Measurements from ENCODE around the gene PCGF3.

Gene PCGF3

DNA sequence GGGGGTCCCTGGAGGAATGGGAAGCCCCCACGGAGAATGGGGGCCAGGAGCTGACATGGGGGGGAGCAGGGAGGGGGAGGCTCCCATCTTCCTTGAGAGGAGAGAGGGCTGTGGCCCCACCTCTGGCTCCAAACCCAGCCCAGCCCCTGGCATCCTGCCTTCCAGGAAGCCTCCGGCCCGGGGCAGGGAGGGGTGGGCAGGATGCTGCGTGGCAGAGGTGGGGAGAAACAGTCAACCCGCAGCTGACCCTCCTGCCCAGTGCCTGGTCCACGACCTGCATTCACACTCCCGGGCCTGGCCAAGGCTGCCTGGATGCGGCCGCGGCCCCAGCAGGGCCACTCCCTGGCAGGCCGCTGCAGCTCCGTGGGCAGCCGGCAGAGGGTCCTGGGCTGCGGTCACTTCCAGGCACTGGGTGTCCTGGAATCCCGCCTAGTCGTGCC lies 81.2 kb downstream of the PCGF3 start:
- no peak for TF ChIP-seq ISL1 (CRISPR knock-in tag; IDR thresholded peaks at IDR 0.05)
- TF ChIP-seq CSDC2 (CRISPR knock-in tag; IDR thresholded peaks at IDR 0.05): no peak
- no peak for TF ChIP-seq ZNF70 (CRISPR knock-in tag; IDR thresholded peaks at IDR 0.05)
- no peak for TF ChIP-seq ZFP3 (CRISPR knock-in tag; IDR thresholded peaks at IDR 0.05)
- TF ChIP-seq ARNTL (CRISPR knock-in tag; IDR thresholded peaks at IDR 0.05; ENCODE audit: borderline replicate concordance, low read depth): no peak
- TF ChIP-seq, protein P1, sequence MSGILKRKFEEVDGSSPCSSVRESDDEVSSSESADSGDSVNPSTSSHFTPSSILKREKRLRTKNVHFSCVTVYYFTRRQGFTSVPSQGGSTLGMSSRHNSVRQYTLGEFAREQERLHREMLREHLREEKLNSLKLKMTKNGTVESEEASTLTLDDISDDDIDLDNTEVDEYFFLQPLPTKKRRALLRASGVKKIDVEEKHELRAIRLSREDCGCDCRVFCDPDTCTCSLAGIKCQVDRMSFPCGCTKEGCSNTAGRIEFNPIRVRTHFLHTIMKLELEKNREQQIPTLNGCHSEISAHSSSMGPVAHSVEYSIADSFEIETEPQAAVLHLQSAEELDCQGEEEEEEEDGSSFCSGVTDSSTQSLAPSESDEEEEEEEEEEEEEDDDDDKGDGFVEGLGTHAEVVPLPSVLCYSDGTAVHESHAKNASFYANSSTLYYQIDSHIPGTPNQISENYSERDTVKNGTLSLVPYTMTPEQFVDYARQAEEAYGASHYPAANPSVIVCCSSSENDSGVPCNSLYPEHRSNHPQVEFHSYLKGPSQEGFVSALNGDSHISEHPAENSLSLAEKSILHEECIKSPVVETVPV (CRISPR knock-in tag; IDR thresholded peaks at IDR 0.05): no peak
- TF ChIP-seq, protein P2, sequence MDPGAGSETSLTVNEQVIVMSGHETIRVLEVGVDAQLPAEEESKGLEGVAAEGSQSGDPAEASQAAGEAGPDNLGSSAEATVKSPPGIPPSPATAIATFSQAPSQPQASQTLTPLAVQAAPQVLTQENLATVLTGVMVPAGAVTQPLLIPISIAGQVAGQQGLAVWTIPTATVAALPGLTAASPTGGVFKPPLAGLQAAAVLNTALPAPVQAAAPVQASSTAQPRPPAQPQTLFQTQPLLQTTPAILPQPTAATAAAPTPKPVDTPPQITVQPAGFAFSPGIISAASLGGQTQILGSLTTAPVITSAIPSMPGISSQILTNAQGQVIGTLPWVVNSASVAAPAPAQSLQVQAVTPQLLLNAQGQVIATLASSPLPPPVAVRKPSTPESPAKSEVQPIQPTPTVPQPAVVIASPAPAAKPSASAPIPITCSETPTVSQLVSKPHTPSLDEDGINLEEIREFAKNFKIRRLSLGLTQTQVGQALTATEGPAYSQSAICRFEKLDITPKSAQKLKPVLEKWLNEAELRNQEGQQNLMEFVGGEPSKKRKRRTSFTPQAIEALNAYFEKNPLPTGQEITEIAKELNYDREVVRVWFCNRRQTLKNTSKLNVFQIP (CRISPR knock-in tag; IDR thresholded peaks at IDR 0.05; ENCODE audit: borderline replicate concordance, low read depth): no peak
- no peak for TF ChIP-seq TOX (CRISPR knock-in tag; IDR thresholded peaks at IDR 0.05; ENCODE audit: borderline replicate concordance)
- TF ChIP-seq OSR1 (CRISPR knock-in tag; IDR thresholded peaks at IDR 0.05): no peak
- no peak for TF ChIP-seq ZFP30 (CRISPR knock-in tag; IDR thresholded peaks at IDR 0.05)
- TF ChIP-seq, protein P3, sequence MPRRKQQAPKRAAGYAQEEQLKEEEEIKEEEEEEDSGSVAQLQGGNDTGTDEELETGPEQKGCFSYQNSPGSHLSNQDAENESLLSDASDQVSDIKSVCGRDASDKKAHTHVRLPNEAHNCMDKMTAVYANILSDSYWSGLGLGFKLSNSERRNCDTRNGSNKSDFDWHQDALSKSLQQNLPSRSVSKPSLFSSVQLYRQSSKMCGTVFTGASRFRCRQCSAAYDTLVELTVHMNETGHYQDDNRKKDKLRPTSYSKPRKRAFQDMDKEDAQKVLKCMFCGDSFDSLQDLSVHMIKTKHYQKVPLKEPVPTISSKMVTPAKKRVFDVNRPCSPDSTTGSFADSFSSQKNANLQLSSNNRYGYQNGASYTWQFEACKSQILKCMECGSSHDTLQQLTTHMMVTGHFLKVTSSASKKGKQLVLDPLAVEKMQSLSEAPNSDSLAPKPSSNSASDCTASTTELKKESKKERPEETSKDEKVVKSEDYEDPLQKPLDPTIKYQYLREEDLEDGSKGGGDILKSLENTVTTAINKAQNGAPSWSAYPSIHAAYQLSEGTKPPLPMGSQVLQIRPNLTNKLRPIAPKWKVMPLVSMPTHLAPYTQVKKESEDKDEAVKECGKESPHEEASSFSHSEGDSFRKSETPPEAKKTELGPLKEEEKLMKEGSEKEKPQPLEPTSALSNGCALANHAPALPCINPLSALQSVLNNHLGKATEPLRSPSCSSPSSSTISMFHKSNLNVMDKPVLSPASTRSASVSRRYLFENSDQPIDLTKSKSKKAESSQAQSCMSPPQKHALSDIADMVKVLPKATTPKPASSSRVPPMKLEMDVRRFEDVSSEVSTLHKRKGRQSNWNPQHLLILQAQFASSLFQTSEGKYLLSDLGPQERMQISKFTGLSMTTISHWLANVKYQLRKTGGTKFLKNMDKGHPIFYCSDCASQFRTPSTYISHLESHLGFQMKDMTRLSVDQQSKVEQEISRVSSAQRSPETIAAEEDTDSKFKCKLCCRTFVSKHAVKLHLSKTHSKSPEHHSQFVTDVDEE (CRISPR knock-in tag; IDR thresholded peaks at IDR 0.05): no peak
- no peak for TF ChIP-seq RARB (CRISPR knock-in tag; IDR thresholded peaks at IDR 0.05)
- TF ChIP-seq, protein P4, sequence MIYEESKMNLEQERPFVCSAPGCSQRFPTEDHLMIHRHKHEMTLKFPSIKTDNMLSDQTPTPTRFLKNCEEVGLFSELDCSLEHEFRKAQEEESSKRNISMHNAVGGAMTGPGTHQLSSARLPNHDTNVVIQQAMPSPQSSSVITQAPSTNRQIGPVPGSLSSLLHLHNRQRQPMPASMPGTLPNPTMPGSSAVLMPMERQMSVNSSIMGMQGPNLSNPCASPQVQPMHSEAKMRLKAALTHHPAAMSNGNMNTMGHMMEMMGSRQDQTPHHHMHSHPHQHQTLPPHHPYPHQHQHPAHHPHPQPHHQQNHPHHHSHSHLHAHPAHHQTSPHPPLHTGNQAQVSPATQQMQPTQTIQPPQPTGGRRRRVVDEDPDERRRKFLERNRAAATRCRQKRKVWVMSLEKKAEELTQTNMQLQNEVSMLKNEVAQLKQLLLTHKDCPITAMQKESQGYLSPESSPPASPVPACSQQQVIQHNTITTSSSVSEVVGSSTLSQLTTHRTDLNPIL (CRISPR knock-in tag; IDR thresholded peaks at IDR 0.05; ENCODE audit: low read depth): no peak
- no peak for TF ChIP-seq ZNF8 (CRISPR knock-in tag; IDR thresholded peaks at IDR 0.05)
- no peak for TF ChIP-seq ESRRG (CRISPR knock-in tag; IDR thresholded peaks at IDR 0.05)
- TF ChIP-seq ZNF565 (CRISPR knock-in tag; conservative IDR thresholded peaks at IDR 0.05; ENCODE audit: low read depth): no peak
- TF ChIP-seq BACH2 (CRISPR knock-in tag; IDR thresholded peaks at IDR 0.05; ENCODE audit: borderline replicate concordance): no peak
- TF ChIP-seq, protein P5, sequence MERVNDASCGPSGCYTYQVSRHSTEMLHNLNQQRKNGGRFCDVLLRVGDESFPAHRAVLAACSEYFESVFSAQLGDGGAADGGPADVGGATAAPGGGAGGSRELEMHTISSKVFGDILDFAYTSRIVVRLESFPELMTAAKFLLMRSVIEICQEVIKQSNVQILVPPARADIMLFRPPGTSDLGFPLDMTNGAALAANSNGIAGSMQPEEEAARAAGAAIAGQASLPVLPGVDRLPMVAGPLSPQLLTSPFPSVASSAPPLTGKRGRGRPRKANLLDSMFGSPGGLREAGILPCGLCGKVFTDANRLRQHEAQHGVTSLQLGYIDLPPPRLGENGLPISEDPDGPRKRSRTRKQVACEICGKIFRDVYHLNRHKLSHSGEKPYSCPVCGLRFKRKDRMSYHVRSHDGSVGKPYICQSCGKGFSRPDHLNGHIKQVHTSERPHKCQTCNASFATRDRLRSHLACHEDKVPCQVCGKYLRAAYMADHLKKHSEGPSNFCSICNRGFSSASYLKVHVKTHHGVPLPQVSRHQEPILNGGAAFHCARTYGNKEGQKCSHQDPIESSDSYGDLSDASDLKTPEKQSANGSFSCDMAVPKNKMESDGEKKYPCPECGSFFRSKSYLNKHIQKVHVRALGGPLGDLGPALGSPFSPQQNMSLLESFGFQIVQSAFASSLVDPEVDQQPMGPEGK (CRISPR knock-in tag; IDR thresholded peaks at IDR 0.05; ENCODE audit: borderline replicate concordance): no peak
- no peak for ATAC-seq

DNA sequence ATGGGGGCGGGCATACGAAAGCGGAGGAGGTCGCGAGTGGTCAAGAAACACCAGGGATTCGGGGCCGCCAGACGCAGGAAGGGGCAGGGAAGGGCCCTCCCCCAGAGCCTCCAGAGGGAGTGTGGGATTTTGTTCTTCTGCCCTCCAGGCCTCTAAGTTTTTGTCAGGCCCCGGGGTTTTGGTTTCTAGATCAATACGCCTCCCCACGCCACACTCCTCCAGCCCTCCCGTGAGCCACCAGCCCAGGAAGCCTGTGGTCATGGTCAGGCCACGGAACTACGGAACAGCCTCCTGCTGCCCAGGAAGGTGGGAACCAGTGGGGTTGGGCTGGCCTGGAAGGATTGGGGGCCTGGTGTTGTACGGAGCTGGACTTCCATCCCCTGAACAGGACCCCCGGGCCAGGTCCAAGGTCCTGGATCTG lies 81.9 kb downstream of the PCGF3 start:
- ATAC-seq: no peak
- TF ChIP-seq SNAI2 (CRISPR knock-in tag; IDR thresholded peaks at IDR 0.05): no peak
- TF ChIP-seq OSR1 (CRISPR knock-in tag; IDR thresholded peaks at IDR 0.05): no peak
- no peak for TF ChIP-seq PPARA (CRISPR knock-in tag; IDR thresholded peaks at IDR 0.05; ENCODE audit: borderline replicate concordance)
- TF ChIP-seq TCF4 (CRISPR knock-in tag; IDR thresholded peaks at IDR 0.05; ENCODE audit: borderline replicate concordance): no peak
- no peak for TF ChIP-seq TOX (CRISPR knock-in tag; IDR thresholded peaks at IDR 0.05; ENCODE audit: borderline replicate concordance)
- no peak for TF ChIP-seq ESRRG (CRISPR knock-in tag; IDR thresholded peaks at IDR 0.05)
- TF ChIP-seq, protein P4 (CRISPR knock-in tag; IDR thresholded peaks at IDR 0.05; ENCODE audit: low read depth): no peak
- no peak for TF ChIP-seq GLIS3 (CRISPR knock-in tag; IDR thresholded peaks at IDR 0.05)
- no peak for TF ChIP-seq ARNTL (CRISPR knock-in tag; IDR thresholded peaks at IDR 0.05; ENCODE audit: borderline replicate concordance, low read depth)
- TF ChIP-seq ISL1 (CRISPR knock-in tag; IDR thresholded peaks at IDR 0.05): no peak
- TF ChIP-seq ZNF70 (CRISPR knock-in tag; IDR thresholded peaks at IDR 0.05): no peak
- TF ChIP-seq RARB (CRISPR knock-in tag; IDR thresholded peaks at IDR 0.05): no peak
- no peak for TF ChIP-seq CSDC2 (CRISPR knock-in tag; IDR thresholded peaks at IDR 0.05)
- TF ChIP-seq BACH2 (CRISPR knock-in tag; IDR thresholded peaks at IDR 0.05; ENCODE audit: borderline replicate concordance): no peak
- TF ChIP-seq ZFP30 (CRISPR knock-in tag; IDR thresholded peaks at IDR 0.05): no peak
- TF ChIP-seq ZFP3 (CRISPR knock-in tag; IDR thresholded peaks at IDR 0.05): no peak
- no peak for TF ChIP-seq ZNF565 (CRISPR knock-in tag; conservative IDR thresholded peaks at IDR 0.05; ENCODE audit: low read depth)
- no peak for TF ChIP-seq ZC3H10 (CRISPR knock-in tag; IDR thresholded peaks at IDR 0.05)
- TF ChIP-seq, protein P3 (CRISPR knock-in tag; IDR thresholded peaks at IDR 0.05): no peak
- no peak for TF ChIP-seq ZNF8 (CRISPR knock-in tag; IDR thresholded peaks at IDR 0.05)

All from SK-N-SH treated with all-trans-retinoic acid at 6 μM for 48 hours (cell line).